Left ventricle myocardium inferior (tissue), 1 donor: ENCODE data around the gene TYRP1. TPM values are rescaled to one million over a fixed set of nuclear protein-coding genes. Genes with fewer than 3 reads are reported as not detected.

Source experiments
- DNase-seq: peaks from one replicate; pipeline ENCODE4 v3.0.0-alpha.2; 2020
- H3K27ac ChIP-seq: fragments of 200-600 bp; replicated peaks from 2 replicates; pipeline ENCODE4 v1.8.0; 2021
- H3K27me3 ChIP-seq: fragments of 200-600 bp; 2 replicates; pipeline ENCODE4 v1.8.0; 2021; ENCODE audit warnings: low read depth
- H3K36me3 ChIP-seq: fragments of 200-600 bp; 2 replicates; pipeline ENCODE4 v1.8.0; 2021
- H3K4me1 ChIP-seq: fragments of 200-600 bp; 2 replicates; pipeline ENCODE4 v1.8.0; 2021
- H3K4me3 ChIP-seq: fragments of 200-600 bp; 2 replicates; pipeline ENCODE4 v1.8.0; 2021; ENCODE audit warnings: mild to moderate bottlenecking, moderate library complexity
- H3K9me3 ChIP-seq: fragments of 200-600 bp; replicated peaks from 2 replicates; pipeline ENCODE4 v1.8.0; 2021
- intact Hi-C: fragments of 100-400 bp; cut with micrococcal nuclease; formaldehyde crosslinking; loops from one replicate; pipeline ENCODE4 v1.11.0; 2022
- total RNA-seq: library from RNA; stranded (reverse); fragmentation: NEBNext Ultra II Directional; extraction: Animal tissue kit (Norgen Biotek cat#: 25700); gene quantifications from one replicate; pipeline ENCODE4 v1.2.1, GENCODE V29; 2021
- TF ChIP-seq, protein P1 (sequence below): fragments of 200-600 bp; IDR thresholded peaks from 2 replicates; pipeline ENCODE4 v1.8.0; 2021; ENCODE audit warnings: antibody characterized with exemption, mild to moderate bottlenecking, borderline replicate concordance
- donor health status: DM: no; HTN: yes; CAD: no; lungs with severe emphysema.

TYRP1 gene
- total RNA-seq, 1 donor from 2014 or later, result 74.1 TPM

DNA sequence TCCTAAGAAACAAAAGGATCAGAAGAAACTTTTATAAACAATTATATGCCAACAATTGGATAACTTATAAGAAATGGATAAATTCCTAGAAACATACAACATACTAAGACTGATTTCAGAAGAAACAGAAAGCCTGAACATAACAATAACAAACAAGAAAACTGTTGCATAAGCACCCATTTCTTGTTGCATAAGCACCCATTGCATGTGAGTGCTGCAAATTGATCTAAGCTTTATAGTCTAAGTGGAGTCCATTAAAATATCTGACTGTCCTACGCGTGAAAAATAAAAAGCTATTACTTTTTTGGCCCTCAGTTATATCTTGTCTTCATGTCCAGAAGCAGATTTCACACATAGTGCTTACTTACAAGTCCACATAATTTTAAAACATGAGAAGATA, 19.3 kb downstream of the TYRP1 start:
- no peak for DNase-seq
- intact Hi-C loops, result no loop called here

GRCh38 chr9:12715268-12715667, 22.1 kb downstream of the TYRP1 start:
- no peak for DNase-seq

More for the DNA sequence above, 19.3 kb downstream of the TYRP1 start:
- no peak overlapping the region for H3K4me3 ChIP-seq
- H3K4me1 ChIP-seq, result no peaks in the 10 kb centered on the region
- H3K36me3 ChIP-seq, result no peaks in the 10 kb centered on the region
- no peak overlapping the region for H3K27ac ChIP-seq
- no peaks in the 10 kb centered on the region for H3K27me3 ChIP-seq
- TF ChIP-seq, protein P1, sequence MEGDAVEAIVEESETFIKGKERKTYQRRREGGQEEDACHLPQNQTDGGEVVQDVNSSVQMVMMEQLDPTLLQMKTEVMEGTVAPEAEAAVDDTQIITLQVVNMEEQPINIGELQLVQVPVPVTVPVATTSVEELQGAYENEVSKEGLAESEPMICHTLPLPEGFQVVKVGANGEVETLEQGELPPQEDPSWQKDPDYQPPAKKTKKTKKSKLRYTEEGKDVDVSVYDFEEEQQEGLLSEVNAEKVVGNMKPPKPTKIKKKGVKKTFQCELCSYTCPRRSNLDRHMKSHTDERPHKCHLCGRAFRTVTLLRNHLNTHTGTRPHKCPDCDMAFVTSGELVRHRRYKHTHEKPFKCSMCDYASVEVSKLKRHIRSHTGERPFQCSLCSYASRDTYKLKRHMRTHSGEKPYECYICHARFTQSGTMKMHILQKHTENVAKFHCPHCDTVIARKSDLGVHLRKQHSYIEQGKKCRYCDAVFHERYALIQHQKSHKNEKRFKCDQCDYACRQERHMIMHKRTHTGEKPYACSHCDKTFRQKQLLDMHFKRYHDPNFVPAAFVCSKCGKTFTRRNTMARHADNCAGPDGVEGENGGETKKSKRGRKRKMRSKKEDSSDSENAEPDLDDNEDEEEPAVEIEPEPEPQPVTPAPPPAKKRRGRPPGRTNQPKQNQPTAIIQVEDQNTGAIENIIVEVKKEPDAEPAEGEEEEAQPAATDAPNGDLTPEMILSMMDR, result no peak
- H3K9me3 ChIP-seq, result no peaks in the 10 kb centered on the region

DNA sequence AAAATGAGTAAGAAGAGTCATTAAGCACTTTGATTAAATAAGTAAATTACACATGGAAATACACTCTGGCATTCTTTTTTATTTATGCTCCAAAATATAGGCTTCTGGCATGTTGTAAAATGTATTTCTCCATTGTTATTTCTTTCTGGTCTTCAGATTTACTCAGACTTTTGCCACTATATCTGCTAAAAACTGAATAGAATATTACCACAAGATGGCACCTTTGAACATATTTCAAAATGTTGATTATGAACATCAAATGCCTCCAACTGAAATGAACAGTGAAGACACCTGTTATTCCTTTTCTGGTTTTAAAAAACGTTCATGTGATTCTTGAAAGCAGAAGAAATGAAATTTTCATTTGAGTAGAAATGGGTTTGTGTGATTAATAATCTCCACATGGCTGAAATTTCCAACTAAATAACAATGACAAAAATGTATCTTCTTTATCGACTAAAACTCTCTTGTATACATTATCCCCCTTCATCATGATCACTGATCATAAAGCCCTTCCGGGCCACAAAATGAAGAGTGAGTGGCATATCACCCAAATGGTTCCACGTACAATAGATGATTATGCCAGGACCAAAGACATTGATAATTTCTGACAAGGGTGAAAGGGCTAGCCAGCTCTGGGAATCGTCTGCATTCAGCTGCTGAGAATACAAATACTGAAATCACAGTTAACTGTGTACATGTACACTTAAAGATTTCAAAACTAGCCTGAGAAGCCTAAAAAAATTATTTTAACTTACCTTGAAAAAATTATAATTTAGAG, 23.8 kb downstream of the TYRP1 start:
- no peak for DNase-seq
- Histone ChIP-seq H3K27me3 (no peaks in the 10 kb centered on the region), H3K27ac (no peak overlapping the region), H3K9me3 (no peaks in the 10 kb centered on the region), H3K4me1 (peaks cover 8% of the 10 kb centered on the region), H3K4me3 (no peak overlapping the region), H3K36me3 (no peaks in the 10 kb centered on the region)
- TF ChIP-seq, protein P1, result peak; percentile 27
- intact Hi-C loops, result loop anchor here (5.0 kb wide), 1 partner anchor 380 kb away; no protein-coding TSS in a partner anchor

More at GRCh38 chr9:12715268-12715667, 22.1 kb downstream of the TYRP1 start:
- H3K4me3 ChIP-seq, result no peak overlapping the region
- intact Hi-C loops, result loop anchor here (5.0 kb wide), 1 partner anchor 382 kb away; no protein-coding TSS in a partner anchor
- H3K9me3 ChIP-seq, result no peaks in the 10 kb centered on the region
- no peaks in the 10 kb centered on the region for H3K36me3 ChIP-seq
- no peaks in the 10 kb centered on the region for H3K27me3 ChIP-seq
- H3K4me1 ChIP-seq, result peaks cover 8% of the 10 kb centered on the region
- TF ChIP-seq, protein P1, result no peak
- H3K27ac ChIP-seq, result no peak overlapping the region

GRCh38 chr9:12717907-12718306, 24.7 kb downstream of the TYRP1 start:
- Histone ChIP-seq H3K4me1 (peaks cover 8% of the 10 kb centered on the region), H3K27ac (no peak overlapping the region), H3K27me3 (no peaks in the 10 kb centered on the region), H3K4me3 (no peak overlapping the region), H3K36me3 (no peaks in the 10 kb centered on the region), H3K9me3 (no peaks in the 10 kb centered on the region)
- intact Hi-C loops, result loop anchor here (5.0 kb wide), 1 partner anchor 379 kb away; no protein-coding TSS in a partner anchor
- TF ChIP-seq, protein P1, result no peak
- no peak for DNase-seq

DNA sequence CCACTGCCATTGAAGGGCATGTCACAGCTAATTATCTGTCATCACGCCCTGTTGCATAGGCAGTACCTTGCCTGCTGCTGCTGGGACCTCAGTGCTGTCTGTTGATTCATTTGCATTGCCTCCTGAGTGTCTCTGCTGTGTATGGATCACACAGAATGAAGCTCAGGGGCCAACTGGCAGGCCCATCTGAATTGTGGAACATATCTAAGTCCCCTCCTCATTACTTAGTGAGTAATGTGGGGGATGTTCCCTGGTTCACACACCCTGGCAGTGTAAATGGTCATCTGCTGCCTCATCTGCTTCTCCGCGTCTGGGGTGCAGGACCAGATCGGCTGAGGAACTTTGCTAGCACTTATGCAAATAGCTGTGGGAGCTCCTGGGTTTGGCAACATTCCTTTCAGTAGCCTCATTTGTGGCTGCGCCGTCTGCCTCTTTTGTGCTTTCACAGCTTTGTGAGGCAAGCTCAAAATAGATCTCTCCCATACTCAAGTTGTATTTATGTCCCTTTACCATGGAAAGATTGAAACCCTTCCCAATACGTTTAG, 25.4 kb downstream of the TYRP1 start:
- H3K36me3 ChIP-seq, result no peaks in the 10 kb centered on the region
- H3K4me3 ChIP-seq, result peak overlapping the region; percentile 20
- TF ChIP-seq, protein P1, result no peak
- no peak overlapping the region for H3K27ac ChIP-seq
- no peaks in the 10 kb centered on the region for H3K27me3 ChIP-seq
- H3K9me3 ChIP-seq, result no peaks in the 10 kb centered on the region
- intact Hi-C loops, result loop anchor here (5.0 kb wide), 1 partner anchor 379 kb away; no protein-coding TSS in a partner anchor
- H3K4me1 ChIP-seq, result peaks cover 8% of the 10 kb centered on the region
- DNase-seq, result no peak
